GM18505 (cell line): ENCODE results near the gene P4HA1.
"Not testable (repeated sequence)": the region's sequence is repeated elsewhere in the genome, so short reads cannot be mapped to it uniquely, and the experiment has no call there.

ENCODE experiments used
- ATAC-seq: cut with Tn5 transposase; IDR thresholded peaks from one replicate; pipeline ENCODE4 v1.9.1; 2021; ENCODE audit not compliant: unreplicated experiment
- POLR2A ChIP-seq: IDR thresholded peaks from 4 replicates; pipeline ENCODE4 v1.6.1; 2011; ENCODE audit warnings: borderline replicate concordance; ENCODE audit not compliant: insufficient read depth, insufficient read length; ENCODE audit errors: extremely low read depth

Gene P4HA1

DNA sequence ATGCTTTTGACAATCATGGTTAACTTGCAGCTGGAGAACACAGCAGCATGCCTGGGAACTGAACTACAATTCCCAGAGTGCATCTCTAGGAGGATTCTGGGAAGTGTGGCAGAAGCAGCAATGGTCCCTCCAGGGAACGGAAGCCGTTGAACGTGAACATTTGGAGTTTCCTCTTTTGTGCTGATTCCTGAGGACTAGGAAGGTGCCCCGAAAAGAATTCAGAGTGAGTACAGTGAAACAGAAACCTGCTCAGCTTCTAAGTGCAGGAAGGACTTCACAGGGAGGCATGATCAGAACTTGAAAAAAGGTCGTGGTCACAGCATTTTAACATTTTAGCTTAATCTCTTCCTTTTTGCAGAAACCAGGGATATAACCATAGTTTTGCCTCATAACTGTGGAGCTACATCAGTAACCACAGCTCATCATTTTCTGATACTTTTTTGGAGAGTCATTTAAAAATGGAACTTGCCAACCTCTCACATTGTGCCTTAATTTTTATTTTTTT lies 13.7 kb upstream of the P4HA1 start, which contains the start of gene NUDT13:
Gene NUDT13, plus strand, starts transcription at position 111 of the 505 bp plus-strand sequence. CDS start 3,911 bp downstream, outside the sequence.
- no peak for TF ChIP-seq POLR2A
- no peak for ATAC-seq

- not testable (repeated sequence) for ATAC-seq
Observed at GRCh38 chr10:73109248-73109652, 12.6 kb upstream of the P4HA1 start.

DNA sequence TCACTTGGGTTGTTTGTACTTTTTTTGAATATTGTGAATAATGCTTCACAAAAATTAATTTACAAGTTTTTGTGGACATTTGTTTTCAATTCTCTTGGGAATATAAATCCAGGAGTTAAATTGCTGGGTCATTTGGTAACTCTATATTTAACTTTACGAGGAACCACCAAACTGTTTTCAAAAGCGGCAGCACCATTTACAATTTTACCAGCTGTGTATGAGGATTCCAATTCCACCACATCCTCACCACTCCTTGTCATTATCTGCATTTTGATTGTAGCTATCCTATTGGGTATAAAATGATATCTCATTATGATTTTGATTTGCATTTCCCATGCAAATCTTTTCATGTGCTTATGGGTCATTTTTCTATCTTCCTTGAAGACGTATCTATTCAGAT lies 9.6 kb upstream of the P4HA1 start:
- no peak for TF ChIP-seq POLR2A
- ATAC-seq: no peak

- ATAC-seq: no peak
- no peak for TF ChIP-seq POLR2A
Observed at GRCh38 chr10:73099141-73099540, 2.5 kb upstream of the P4HA1 start.

GRCh38 chr10:73097305-73097670 lies 622 bp upstream of the P4HA1 start:
- peak; percentile 0 for ATAC-seq
- TF ChIP-seq POLR2A: no peak

DNA sequence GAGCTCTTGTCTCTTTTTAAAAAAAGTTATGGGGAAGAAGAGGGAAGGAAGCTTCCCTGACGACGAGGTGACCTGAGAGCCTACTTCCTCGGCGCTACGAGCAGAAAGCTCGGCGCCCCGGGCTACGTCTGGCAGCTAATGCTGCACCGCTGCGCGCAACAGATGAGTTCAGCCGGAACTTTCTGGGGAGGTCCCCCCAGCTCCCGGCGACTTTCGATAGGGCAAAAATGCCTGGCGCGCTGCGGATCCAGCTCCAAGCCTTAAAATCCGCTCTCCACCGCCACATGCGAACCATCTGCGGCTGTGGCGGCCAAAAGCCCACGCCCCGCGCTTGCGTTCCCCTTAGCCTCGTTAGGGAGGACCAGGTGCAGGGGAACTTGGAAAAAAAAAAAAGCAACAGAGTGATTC lies 621 bp downstream of the P4HA1 start:
- peak; percentile 62 for TF ChIP-seq POLR2A
- ATAC-seq: peak; percentile 19

DNA sequence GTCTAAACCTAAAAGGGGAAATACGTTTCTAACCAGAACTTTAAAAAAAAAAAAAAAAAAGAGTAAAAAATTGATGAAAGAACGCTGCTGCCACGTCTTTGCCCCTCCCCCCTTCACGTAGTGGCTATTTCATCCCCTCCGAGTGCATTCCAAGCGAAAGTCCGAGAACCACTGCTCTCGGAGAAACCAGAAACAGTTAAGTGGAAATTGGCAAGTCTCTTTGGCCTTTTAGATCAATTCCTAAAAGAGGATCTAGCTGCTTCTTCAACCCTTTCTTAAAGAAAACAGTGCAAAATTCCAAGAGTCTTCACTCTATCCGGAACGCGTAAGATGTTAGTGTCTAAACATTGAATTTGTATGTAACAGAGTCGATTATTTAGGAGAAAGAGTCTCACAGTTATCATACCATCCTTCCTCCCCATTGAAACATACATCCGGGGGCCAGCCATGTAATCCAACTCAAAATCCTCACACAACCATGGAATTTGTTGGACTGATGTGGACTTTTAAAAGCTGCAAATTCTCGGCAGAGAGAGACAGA lies 1.1 kb downstream of the P4HA1 start:
- TF ChIP-seq POLR2A: no peak
- no peak for ATAC-seq

GRCh38 chr10:73094986-73095480 lies 1.6 kb downstream of the P4HA1 start:
- no peak for ATAC-seq
- TF ChIP-seq POLR2A: no peak

DNA sequence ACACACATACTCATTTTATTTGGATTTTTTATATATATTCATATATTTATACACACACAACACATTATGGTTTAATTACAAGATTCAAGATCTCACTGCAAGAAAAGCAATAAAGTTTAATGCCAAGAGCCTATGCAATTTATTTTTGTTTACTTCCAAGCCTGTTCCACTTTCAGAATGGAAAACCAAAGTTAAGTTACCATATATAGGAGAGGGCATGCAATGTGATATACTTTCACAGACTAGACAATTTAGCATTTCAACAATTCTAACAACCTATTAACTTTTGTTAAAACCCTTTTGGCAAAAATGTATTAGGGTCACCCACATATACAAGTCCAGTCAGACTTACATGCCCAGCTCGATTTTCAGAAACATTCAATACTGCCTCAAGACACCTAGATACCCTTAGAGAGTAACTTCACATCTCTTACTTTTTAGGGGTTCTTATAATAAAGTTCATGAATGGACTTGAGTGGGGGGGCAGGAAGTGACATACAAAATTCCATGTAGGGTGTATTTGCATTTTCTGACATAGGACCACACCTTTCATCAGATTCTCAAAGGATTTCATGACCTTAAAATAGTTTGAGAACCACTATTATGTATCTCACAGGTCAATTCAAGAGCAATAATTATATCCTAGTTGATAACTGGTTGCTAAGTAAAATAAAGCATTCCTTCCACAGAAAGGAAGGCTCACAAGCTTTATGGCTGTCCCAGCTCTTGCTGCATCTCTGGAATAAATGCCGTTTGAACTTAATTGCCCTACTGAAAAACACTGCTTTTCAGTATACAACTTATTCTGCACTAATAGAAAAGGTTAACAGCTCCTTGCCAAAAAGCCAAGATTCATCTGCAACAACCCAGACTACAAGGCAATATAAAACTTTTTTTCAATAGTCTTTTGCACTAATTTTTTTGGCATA lies 2.5 kb downstream of the P4HA1 start:
- ATAC-seq: no peak
- no peak for TF ChIP-seq POLR2A

DNA sequence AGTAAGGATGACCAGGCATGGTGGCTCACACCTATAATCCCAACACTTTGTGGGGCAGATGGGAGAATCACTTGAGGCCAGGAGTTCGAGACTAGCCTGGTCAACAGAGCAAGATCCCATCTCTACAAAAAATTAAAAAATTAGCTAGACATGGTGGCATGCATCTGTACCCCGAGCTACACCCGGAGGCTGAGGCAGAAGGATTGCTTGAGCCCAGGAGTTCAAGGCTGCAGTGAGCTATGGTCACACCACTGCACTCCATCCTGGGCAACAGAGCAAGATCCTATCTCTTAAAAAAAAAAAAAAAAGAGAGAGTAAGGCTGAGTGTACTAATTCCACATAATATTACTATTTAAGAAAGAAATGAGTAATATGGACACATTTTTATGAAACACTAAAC lies 3.8 kb downstream of the P4HA1 start:
- ATAC-seq: no peak
- TF ChIP-seq POLR2A: no peak

DNA sequence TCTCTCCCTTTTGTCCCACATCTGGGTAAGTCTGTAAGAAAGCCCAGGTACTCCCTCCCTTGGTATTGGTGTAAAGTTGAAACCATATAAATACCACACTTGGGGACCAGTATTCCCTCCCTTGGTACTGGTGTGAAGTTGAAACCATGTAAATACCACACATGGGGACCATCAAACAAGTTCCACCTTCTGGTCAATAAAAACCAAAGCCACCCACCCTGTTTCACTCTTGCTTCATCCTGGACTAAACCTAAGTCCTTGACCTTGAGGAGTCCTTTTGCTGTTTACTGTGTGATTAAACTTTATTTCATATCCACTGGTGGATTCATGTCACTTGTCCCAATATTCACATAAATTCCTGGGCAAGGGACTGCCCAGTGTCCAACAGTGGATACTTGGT lies 8.4 kb downstream of the P4HA1 start:
- ATAC-seq: no peak
- no peak for TF ChIP-seq POLR2A

DNA sequence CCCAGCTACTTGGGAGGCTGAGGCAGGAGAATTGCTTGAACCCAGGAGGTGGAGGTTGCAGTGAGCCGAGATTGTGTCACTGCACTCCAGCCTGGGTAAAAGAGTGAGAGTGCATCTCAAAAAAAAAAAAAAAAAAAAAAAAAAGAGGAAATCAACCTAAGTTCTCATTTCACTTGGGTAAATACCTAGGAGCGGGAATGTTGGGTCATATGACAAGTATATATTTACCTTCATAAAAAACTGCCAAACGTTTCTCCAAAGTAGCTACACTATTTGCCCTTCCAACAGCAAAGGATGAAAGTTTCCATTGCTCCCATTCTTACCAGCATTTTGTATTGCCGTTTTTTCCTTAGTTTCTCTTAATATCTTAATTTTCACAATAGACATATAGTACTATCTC lies 9.8 kb downstream of the P4HA1 start:
- TF ChIP-seq POLR2A: no peak
- ATAC-seq: no peak

GRCh38 chr10:73084209-73084608 lies 12.5 kb downstream of the P4HA1 start:
- TF ChIP-seq POLR2A: no peak
- no peak for ATAC-seq

DNA sequence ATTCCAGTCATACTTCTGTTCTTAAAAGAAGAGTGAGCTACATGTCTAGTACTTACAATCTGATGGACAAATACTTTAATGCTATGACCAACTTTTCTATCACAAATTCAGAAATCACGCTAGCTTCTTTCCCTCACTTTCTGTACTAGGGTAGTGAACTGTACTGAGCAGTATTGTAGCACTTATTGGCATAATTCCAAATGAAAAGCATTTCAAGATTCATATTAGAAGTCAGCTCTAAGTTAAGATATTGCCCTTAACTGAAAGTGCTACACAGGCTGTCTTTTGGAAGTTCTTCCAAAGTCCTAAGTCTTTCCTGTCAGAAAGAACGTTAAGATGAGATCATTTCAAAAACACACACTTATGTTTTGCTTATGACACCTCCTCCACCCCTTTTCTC lies 13.4 kb downstream of the P4HA1 start:
- no peak for ATAC-seq
- TF ChIP-seq POLR2A: no peak
